ENCODE results near the gene IRF2BP1. TPM values are rescaled to one million over a fixed set of nuclear protein-coding genes. Genes with fewer than 3 reads are reported as not detected.

Gene IRF2BP1
- total RNA-seq (10 to 100 TPM; 18.0 to 25.5 (median 20.8) TPM), polyA plus RNA-seq (10 to 100 TPM in 2 of 3 donors, 1 to 10 TPM in 1; 7.8 to 15.2 (median 11.3) TPM)

DNA sequence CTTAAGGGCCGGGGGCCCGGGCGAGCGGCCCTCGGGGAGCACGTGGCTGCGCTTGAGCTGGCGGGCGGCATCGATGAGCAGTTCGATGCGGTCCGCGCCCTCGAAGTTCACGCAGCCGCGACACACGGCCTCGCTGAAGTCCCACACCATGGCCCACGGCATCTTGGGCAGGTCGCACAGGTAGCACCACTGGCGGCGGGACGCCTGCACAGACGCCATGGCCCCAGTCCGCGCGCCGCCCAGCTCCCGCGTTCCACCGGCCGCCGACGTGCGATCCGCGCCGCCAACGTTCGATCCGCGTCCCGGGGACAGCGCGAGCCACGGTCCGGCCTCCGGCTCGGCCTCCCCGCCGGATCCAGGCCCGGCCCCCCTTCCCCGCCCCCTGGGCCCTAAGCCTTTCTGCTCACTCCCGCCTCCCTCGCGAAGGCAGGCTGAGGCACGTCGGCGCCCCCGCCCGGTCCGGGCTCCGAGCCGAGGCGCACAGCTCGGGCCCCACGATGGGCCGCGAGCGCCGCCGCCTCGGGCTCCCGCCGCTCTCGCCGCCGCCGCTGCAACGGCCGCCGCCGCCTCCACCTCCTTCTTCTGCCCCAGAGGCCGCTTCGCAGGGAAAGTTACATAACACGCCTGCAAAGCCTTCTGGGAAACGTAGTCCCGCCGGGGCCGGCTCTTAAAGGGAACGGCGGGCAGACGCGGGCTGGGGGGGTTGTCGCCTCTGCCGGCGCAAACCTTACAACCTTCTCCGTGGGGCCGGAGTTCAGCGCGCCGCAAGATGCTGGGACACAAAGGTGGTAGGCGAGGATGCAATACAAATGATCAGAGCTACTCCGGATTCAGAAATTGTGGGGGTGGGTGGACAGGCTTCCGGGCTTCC lies at the start of gene IRF2BP1:
IRF2BP1 (minus strand) TSS at position 586 of the 871 bp plus-strand sequence; CDS start at position 219, 367 bp downstream.
- H3K4me1 ChIP-seq, result peaks cover 0 to 45% (median 40%) of the 10 kb centered on the region in 4 donors
- no peaks in the 10 kb centered on the region for H3K27me3 ChIP-seq
- peak within 1 kb of the TSS; percentile 47 to 84 (median 68) for H3K4me3 ChIP-seq
- H3K36me3 ChIP-seq, result peaks cover 6 to 18% (median 12%) of the 10 kb centered on the region in 4 donors
- WGBS, 2 donors, result 0 to 1% methylated on average over 107 of the region's 107 CpGs
- peak; percentile 96 for DNase-seq
- intact Hi-C loops (cut with DNase I), result loop anchor here (1.0 to 5.0 kb wide), 3 partner anchors 17 to 112 kb away; partner anchors contain the start of genes CCDC61, MYPOP and SYMPK
- H3K9me3 ChIP-seq, result no peaks in the 10 kb centered on the region
- peak; percentile 16 to 35 for TF ChIP-seq POLR2A (IDR thresholded peaks at IDR 0.05)
- TF ChIP-seq EP300 (IDR thresholded peaks at IDR 0.05), result no peak
- peak; percentile 86 to 92 (median 87) for TF ChIP-seq POLR2AphosphoS5 (IDR thresholded peaks at IDR 0.05)
- peak within 1 kb of the TSS; percentile 84 to 92 (median 89) for H3K27ac ChIP-seq

DNA sequence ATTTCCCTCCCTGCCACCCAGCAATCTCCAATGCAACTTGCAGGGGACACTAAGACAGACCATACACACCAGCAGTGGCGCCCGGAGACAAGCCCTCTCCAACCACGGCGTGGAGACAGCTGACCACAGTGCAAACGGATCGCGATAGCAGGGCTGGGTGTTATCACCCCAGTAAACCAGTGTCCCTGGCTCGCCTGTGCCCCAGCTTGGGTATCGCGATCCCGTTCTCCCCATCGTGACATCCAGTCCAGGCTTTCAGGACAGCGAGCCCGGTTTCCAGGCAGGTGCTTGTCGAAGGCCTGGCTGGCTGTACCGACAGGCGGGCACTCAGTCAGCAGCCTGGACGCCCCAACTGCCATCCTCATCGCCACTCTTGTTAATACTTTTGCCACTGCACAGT lies 49.3 kb upstream of the IRF2BP1 start:
- peaks cover 0 to 5% (median 0%) of the 10 kb centered on the region in 4 donors for H3K4me1 ChIP-seq
- no peak overlapping the region for H3K4me3 ChIP-seq
- intact Hi-C loops (cut with DNase I), result no loop called here
- H3K27me3 ChIP-seq, result peaks cover 4 to 79% (median 39%) of the 10 kb centered on the region in 3 donors
- H3K36me3 ChIP-seq, result no peaks in the 10 kb centered on the region
- no peak for TF ChIP-seq POLR2A (IDR thresholded peaks at IDR 0.05)
- no peak for TF ChIP-seq EP300 (IDR thresholded peaks at IDR 0.05)
- no peak for TF ChIP-seq CTCF (IDR thresholded peaks at IDR 0.05)
- no peak for TF ChIP-seq POLR2AphosphoS5 (IDR thresholded peaks at IDR 0.05)
- no peaks in the 10 kb centered on the region for H3K9me3 ChIP-seq
- 63 to 73% methylated on average over 19 of the region's 19 CpGs for WGBS, 2 donors
- no peak overlapping the region for H3K27ac ChIP-seq
- no peak for DNase-seq

DNA sequence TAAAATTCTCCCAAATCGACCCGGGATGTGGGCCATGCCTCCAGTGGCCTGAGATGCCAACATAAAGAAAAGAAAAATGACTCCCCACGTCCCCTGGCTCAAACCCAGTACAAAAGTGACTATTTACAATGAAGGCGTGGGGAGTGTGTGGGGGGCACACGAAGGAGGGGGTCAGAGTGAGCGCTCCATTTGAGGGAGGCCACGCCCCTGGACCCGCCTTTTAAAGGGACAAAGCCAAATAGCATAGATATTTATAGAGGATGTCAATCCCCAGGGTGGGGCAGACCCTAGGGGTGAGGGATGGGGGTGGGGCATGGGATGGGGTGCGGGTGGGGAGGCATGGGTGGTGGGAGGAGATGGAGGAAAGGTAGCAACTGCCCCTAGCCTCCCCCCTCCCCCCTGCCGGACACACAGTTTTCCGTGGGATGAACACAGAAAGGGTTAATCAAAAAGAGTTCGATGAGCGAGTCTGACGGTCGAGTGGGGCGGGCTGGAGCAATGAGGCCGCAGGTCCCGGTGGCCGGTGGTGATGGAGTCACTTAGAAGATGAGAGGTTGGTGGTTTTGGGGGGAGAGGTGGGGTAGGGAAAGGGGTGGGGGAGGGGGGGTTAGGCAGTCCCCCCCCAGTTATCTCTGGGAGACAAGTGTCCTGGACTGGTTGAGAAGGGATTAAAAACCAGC lies 48.8 kb upstream of the IRF2BP1 start:
- 19 to 39% methylated on average over 19 of the region's 19 CpGs for WGBS, 2 donors

DNA sequence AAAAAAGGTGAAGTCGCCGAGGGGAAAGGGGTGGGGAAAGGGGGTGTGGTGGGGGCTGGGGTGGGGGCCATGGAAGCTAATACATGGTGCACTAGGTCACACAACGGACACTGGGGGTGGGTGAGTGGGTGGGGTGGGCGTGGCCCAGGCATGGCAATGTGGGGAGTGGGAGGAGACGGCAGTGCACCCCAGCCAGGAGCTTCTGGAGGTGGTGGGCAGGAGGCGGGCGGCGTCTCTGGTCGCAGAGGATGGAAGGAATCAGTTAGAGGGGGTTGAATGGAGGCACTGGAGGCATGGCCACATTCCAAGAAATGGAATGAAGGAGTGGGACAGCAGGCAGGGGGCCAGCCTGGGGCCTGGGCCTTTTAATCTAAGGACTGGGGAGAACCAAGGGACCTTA lies 47.8 kb upstream of the IRF2BP1 start:
- intact Hi-C loops (cut with DNase I), result no loop called here
- H3K27me3 ChIP-seq, result peaks cover 0 to 67% (median 34%) of the 10 kb centered on the region in 3 donors
- no peaks in the 10 kb centered on the region for H3K36me3 ChIP-seq
- no peaks in the 10 kb centered on the region for H3K4me1 ChIP-seq
- no peak for DNase-seq
- no peak overlapping the region for H3K4me3 ChIP-seq
- WGBS, 2 donors, result 61 to 65% methylated on average over 9 of the region's 9 CpGs
- TF ChIP-seq CTCF (IDR thresholded peaks at IDR 0.05) (no peak), POLR2A (IDR thresholded peaks at IDR 0.05) (no peak), EP300 (IDR thresholded peaks at IDR 0.05) (no peak), POLR2AphosphoS5 (IDR thresholded peaks at IDR 0.05) (no peak)
- no peaks in the 10 kb centered on the region for H3K9me3 ChIP-seq
- no peak overlapping the region for H3K27ac ChIP-seq

More for the DNA sequence above, 48.8 kb upstream of the IRF2BP1 start:
- no peak for TF ChIP-seq POLR2AphosphoS5 (IDR thresholded peaks at IDR 0.05)
- TF ChIP-seq EP300 (IDR thresholded peaks at IDR 0.05), result no peak
- no peak for TF ChIP-seq CTCF (IDR thresholded peaks at IDR 0.05)
- TF ChIP-seq POLR2A (IDR thresholded peaks at IDR 0.05), result no peak
- no peak for DNase-seq
- H3K9me3 ChIP-seq, result no peaks in the 10 kb centered on the region
- peaks cover 2 to 76% (median 38%) of the 10 kb centered on the region in 3 donors for H3K27me3 ChIP-seq
- H3K4me1 ChIP-seq, result no peaks in the 10 kb centered on the region
- no peak overlapping the region for H3K27ac ChIP-seq
- intact Hi-C loops (cut with DNase I), result no loop called here
- no peak overlapping the region for H3K4me3 ChIP-seq
- H3K36me3 ChIP-seq, result no peaks in the 10 kb centered on the region

DNA sequence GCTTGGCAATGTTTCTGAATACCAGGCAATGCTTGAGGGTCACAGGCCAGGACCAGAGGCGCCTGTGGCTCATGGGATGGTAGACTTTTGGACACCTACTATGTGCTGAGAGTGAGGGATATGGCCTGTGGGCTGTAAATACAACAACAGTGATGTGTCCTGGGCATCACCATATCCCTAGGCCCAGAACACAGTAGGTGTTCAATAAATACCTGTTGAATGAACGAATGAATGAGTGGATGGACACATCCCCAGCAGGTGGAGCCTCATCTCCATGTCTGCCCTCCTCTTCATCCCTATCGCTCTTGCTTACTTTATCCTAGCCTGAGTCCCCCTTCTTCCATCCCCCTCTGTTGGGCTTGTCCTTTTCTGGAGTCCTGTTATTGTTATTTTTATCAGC lies 45.1 kb upstream of the IRF2BP1 start:
- Histone ChIP-seq H3K4me3 (no peak overlapping the region), H3K27ac (no peak overlapping the region), H3K36me3 (no peaks in the 10 kb centered on the region), H3K9me3 (no peaks in the 10 kb centered on the region), H3K4me1 (peaks cover 0 to 7% (median 6%) of the 10 kb centered on the region in 4 donors), H3K27me3 (peaks cover 0 to 41% (median 26%) of the 10 kb centered on the region in 3 donors)
- intact Hi-C loops (cut with DNase I), result no loop called here
- no peak for DNase-seq
- WGBS, 2 donors, result 65 to 75% methylated on average over 3 of the region's 3 CpGs
- TF ChIP-seq POLR2A (IDR thresholded peaks at IDR 0.05) (no peak), CTCF (IDR thresholded peaks at IDR 0.05) (no peak), POLR2AphosphoS5 (IDR thresholded peaks at IDR 0.05) (no peak), EP300 (IDR thresholded peaks at IDR 0.05) (no peak)

Measured in sigmoid colon (tissue), 7 donors.